GM12878 (cell line): ENCODE results near the gene SLC9B1. TPM values are rescaled to one million over a fixed set of nuclear protein-coding genes. Genes with fewer than 3 reads are reported as not detected.

ENCODE experiments used
- BACH1 ChIP-seq: fragments of 450-650 bp; IDR thresholded peaks from 2 replicates; pipeline ENCODE4 v1.6.1; 2017; ENCODE audit warnings: mild to moderate bottlenecking, borderline replicate concordance
- CHD2 ChIP-seq: IDR thresholded peaks from 2 replicates; pipeline ENCODE4 v1.6.1; 2011; ENCODE audit warnings: low read depth, low read length, improper control_type of control experiment, borderline replicate concordance
- CHD4 ChIP-seq: fragments of 200-600 bp; sonication (generic); IDR thresholded peaks from 2 replicates; pipeline ENCODE4 v1.6.1; 2016; ENCODE audit warnings: mild to moderate bottlenecking
- ELK1 ChIP-seq: IDR thresholded peaks from 2 replicates; pipeline ENCODE4 v1.6.1; 2012; ENCODE audit warnings: low read depth, low read length, improper control_type of control experiment
- ETV6 ChIP-seq, 2 experiments: fragments of 450-650 bp in 1 of 2; IDR thresholded peaks in 1 of 2; conservative IDR thresholded peaks in 1 of 2; 2 replicates each; pipeline ENCODE4 v1.6.1; 2014; ENCODE audit warnings: antibody characterized with exemption in 1 of 2, borderline replicate concordance in 1 of 2, low read depth in 1 of 2, mild to moderate bottlenecking in 1 of 2, moderate library complexity in 1 of 2
- HDAC2 ChIP-seq: fragments of 200-600 bp; sonication (generic); IDR thresholded peaks from 2 replicates; pipeline ENCODE4 v1.6.1; 2017
- IKZF2 ChIP-seq, 2 experiments: fragments of 450-650 bp; IDR thresholded peaks; 2 replicates each; pipeline ENCODE4 v1.6.1; 2017; ENCODE audit warnings: mild to moderate bottlenecking in 2 of 2, moderate library complexity in 2 of 2
- NFYA ChIP-seq: IDR thresholded peaks from 2 replicates; pipeline ENCODE4 v1.6.1; 2011; ENCODE audit warnings: low read depth, mild to moderate bottlenecking, low read length, improper control_type of control experiment, borderline replicate concordance
- NFYB ChIP-seq: IDR thresholded peaks from 2 replicates; pipeline ENCODE4 v1.6.1; 2011; ENCODE audit warnings: low read depth, mild to moderate bottlenecking, low read length, improper control_type of control experiment, moderate library complexity; ENCODE audit not compliant: insufficient read depth
- PKNOX1 ChIP-seq: fragments of 450-650 bp; IDR thresholded peaks from 2 replicates; pipeline ENCODE4 v1.6.1; 2016; ENCODE audit warnings: mild to moderate bottlenecking
- POLR2AphosphoS5 ChIP-seq: IDR thresholded peaks from 2 replicates; pipeline ENCODE4 v1.6.1; 2011; ENCODE audit warnings: mild to moderate bottlenecking, low read length, inconsistent platforms
- POU2F2 ChIP-seq: IDR thresholded peaks from 3 replicates; pipeline ENCODE4 v1.6.1; 2011; ENCODE audit warnings: low read depth, mild to moderate bottlenecking, low read length, borderline replicate concordance
- RELB ChIP-seq: fragments of 450-650 bp; IDR thresholded peaks from 2 replicates; pipeline ENCODE4 v1.6.1; 2017; ENCODE audit warnings: low read depth, mild to moderate bottlenecking, moderate library complexity
- SIN3A ChIP-seq: IDR thresholded peaks from 2 replicates; pipeline ENCODE4 v1.6.1; 2012; ENCODE audit warnings: low read depth, low read length, improper control_type of control experiment
- SIX5 ChIP-seq: IDR thresholded peaks from 2 replicates; pipeline ENCODE4 v1.6.1; 2011; ENCODE audit warnings: mild to moderate bottlenecking, low read depth, low read length, moderate library complexity; ENCODE audit not compliant: severe bottlenecking
- SMARCA5 ChIP-seq: fragments of 450-650 bp; IDR thresholded peaks from 2 replicates; pipeline ENCODE4 v1.6.1; 2017; ENCODE audit warnings: mild to moderate bottlenecking
- ZBED1 ChIP-seq: IDR thresholded peaks from 2 replicates; pipeline ENCODE4 v1.6.1; 2016; ENCODE audit warnings: borderline replicate concordance
- ZBTB4 ChIP-seq: fragments of 450-650 bp; formaldehyde crosslinking; IDR thresholded peaks from 2 replicates; pipeline ENCODE4 v1.4.0; 2022; ENCODE audit warnings: mild to moderate bottlenecking, moderate library complexity
- polyA plus RNA-seq, 11 experiments: library from polyadenylated mRNA; depleted of rRNA in 4 of 11; unstranded in 6 of 11; stranded (reverse) in 5 of 11; fragments of >200 nt; fragmentation: Nextera tagmentation in 4 of 11; fragmentation: Illumina TruSeq in 1 of 11; extraction: Ambion mirVana in 4 of 11; extraction: Trizol in 1 of 11; gene quantifications; 1 replicate in 1 of 11; 2 replicates in 10 of 11; pipeline versions ENCODE4 v1.2.1 to v1.2.3, GENCODE V29; 2011 to 2016; ENCODE audit warnings: inconsistent platforms in 2 of 11, missing spikeins in 2 of 11, low read depth in 1 of 11
- total RNA-seq, 4 experiments: library from RNA; depleted of rRNA in 3 of 4; stranded (reverse); fragments of >200 nt in 3 of 4; fragmentation: Illumina TruSeq in 1 of 4; extraction: Trizol in 1 of 4; gene quantifications; 2 replicates each; pipeline versions ENCODE4 v1.2.1 to v1.2.3, GENCODE V29; 2013 to 2021

The SLC9B1 gene
- total and polyA plus RNA-seq, 10 of the 15 experiments (the other 5 are each of a cell fraction or from before 2014, with no cell fraction given): 1.0 to 3.5 (median 1.8) TPM

- TF ChIP-seq ELK1 (peak; percentile 61), CHD4 (no peak), IKZF2 (IDR thresholded peaks at IDR 0.05) (peak; percentile 76 to 77), POU2F2 (peak; percentile 52; the same call in 2 of the 3 replicates), BACH1 (peak; percentile 87), POLR2AphosphoS5 (peak; percentile 95), ZBTB4 (no peak), ETV6 (conservative IDR thresholded peaks at IDR 0.05 in 1 of 2, IDR thresholded peaks at IDR 0.05 in 1 of 2; ENCODE audit: borderline replicate concordance in 1 of 2, low read depth in 1 of 2) (peak in 1 of 2 experiments; percentile 56; a peak in 1 of 4 replicates), NFYB (peak; percentile 62; the same call in 1 of the 2 replicates), ZBED1 (peak; percentile 50; the same call in 1 of the 2 replicates), HDAC2 (no peak), SIN3A (peak; percentile 72; the same call in 1 of the 2 replicates), SIX5 (no peak), CHD2 (peak; percentile 61; the same call in 1 of the 2 replicates), RELB (peak; percentile 52), SMARCA5 (0 out of 2 replicates have a peak, but pooled peaks have one; percentile 67), PKNOX1 (no peak), NFYA (no peak)
These were observed 150.5 kb downstream of the SLC9B1 start, which contains the start of gene CISD2 (continued) for GRCh38 chr4:102868781-102869568.
